Mucosa of stomach (tissue), 1 donor: ENCODE data around the gene NUP98.
"Not testable (repeated sequence)": the region's sequence is repeated elsewhere in the genome, so short reads cannot be mapped to it uniquely, and the experiment has no call there.

Experiments used
- H3K27me3 ChIP-seq: one replicate; pipeline ENCODE4 v1.7.0; 2013; ENCODE audit warnings: mild to moderate bottlenecking, low read length; ENCODE audit not compliant: control insufficient read depth, insufficient read depth
- H3K36me3 ChIP-seq: one replicate; pipeline ENCODE4 v1.7.0; 2013; ENCODE audit warnings: low read length; ENCODE audit not compliant: control insufficient read depth, insufficient read depth
- H3K4me1 ChIP-seq: one replicate; pipeline ENCODE4 v1.7.0; 2013; ENCODE audit warnings: mild to moderate bottlenecking, low read length; ENCODE audit not compliant: control insufficient read depth, insufficient read depth
- H3K4me3 ChIP-seq: one replicate; pipeline ENCODE4 v1.7.0; 2013; ENCODE audit warnings: low read length
- H3K9ac ChIP-seq: one replicate; pipeline ENCODE4 v1.7.0; 2013; ENCODE audit warnings: mild to moderate bottlenecking, low read length, moderate library complexity
- H3K9me3 ChIP-seq: one replicate; pipeline ENCODE4 v1.7.0; 2013; ENCODE audit warnings: mild to moderate bottlenecking, low read length, moderate library complexity; ENCODE audit not compliant: control insufficient read depth
- donor health status: Pancreatic carcinoma.

NUP98 gene

DNA sequence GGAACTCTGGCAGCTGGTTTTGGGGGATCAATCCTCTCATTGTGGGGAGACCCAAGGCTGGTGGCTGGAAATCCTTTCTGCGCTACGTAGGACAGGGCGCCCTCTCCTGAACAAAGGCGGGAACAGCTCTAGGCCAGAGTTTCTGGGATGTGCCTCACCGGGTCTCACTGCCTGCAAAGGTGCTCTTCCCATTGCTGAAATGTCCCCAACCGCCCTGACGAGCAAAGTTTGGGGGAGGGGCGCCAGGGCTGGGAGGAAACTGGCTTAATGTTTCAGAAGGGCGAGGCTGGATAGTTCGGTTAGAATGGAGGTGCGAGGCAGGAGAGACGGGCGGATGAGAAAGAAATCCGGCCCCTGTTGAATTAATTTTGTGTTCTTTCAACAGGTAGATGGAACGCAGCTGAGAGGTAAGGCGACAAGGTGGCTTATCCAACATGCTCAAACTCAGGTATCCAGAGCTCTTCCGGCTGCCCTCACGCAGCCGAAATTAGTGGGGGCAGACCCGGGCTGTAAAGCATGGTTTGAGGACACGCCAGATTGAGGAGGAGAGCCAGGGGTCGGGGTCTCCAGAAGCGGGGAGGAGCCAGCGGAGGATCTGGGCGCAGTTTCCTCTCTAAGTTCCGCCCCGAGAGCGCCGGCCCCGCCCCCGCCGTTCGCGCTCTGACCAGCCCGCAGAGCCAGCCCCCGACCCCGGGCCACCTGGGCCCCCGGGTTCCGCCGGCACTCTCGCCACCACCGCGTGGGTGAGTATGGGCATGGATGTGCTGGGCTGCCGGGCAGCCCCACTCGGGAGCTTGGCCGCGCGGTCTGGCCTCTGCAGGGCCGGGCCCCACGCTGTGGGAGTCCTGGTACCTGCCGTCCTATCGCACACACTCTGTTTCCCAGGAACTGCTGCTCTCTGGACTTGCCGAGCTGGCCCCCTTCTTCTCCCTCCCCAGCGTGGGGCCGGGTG lies 10.8 kb upstream of the NUP98 start, which contains the start of gene PGAP2:
Gene PGAP2 (plus strand): TSS at position 652 of the 952 bp plus-strand sequence. CDS start 2,700 bp downstream, outside the sequence.
- Histone ChIP-seq H3K9ac (peak within 1 kb of the TSS; percentile 79), H3K4me1 (peaks cover 10% of the 10 kb centered on the region), H3K9me3 (no peaks in the 10 kb centered on the region)

DNA sequence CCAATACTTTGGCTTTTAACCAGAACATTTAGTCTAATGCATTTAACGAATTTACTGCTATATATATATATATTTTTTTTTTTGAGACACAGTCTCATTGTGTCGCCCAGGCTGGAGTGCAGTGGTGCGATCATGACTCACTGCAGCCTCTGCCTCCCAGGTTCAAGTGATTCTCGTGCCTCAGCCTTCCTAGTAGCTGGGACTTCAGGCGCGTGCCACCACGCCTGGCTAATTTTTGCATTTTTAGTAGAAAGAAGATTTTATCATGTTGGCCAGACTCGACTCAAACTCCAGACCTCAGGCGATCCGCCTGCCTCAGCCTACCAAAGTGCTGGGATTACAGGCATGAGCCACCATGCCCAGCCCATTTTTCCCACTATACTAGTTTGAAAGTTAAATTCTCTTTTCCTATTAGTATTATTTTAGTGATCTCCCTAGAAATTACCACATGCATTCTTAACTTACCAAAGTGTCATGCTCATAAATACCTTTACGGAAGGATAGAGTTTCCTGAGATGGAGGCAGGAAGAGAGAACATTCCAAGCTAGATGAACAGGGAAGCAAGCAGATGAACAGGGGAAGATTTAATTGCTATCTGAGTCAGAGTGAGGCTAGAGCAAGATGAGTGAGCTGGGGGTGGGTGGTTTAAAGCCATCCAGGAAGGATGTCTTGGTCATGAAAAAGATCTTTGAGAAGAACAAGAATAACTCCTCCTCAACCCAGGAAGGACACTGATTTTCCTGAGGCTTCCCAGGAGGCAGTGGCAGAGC lies 6.6 kb upstream of the NUP98 start:
- no peaks in the 10 kb centered on the region for H3K27me3 ChIP-seq
- peaks cover 4% of the 10 kb centered on the region for H3K4me1 ChIP-seq
- H3K4me3 ChIP-seq: no peak overlapping the region
- H3K9ac ChIP-seq: no peak overlapping the region
- H3K9me3 ChIP-seq: no peaks in the 10 kb centered on the region
- H3K36me3 ChIP-seq: no peaks in the 10 kb centered on the region

More for the DNA sequence above, 10.8 kb upstream of the NUP98 start, which contains the start of gene PGAP2:
- Histone ChIP-seq H3K36me3 (no peaks in the 10 kb centered on the region), H3K4me3 (peak within 1 kb of the TSS; percentile 87), H3K27me3 (no peaks in the 10 kb centered on the region)

DNA sequence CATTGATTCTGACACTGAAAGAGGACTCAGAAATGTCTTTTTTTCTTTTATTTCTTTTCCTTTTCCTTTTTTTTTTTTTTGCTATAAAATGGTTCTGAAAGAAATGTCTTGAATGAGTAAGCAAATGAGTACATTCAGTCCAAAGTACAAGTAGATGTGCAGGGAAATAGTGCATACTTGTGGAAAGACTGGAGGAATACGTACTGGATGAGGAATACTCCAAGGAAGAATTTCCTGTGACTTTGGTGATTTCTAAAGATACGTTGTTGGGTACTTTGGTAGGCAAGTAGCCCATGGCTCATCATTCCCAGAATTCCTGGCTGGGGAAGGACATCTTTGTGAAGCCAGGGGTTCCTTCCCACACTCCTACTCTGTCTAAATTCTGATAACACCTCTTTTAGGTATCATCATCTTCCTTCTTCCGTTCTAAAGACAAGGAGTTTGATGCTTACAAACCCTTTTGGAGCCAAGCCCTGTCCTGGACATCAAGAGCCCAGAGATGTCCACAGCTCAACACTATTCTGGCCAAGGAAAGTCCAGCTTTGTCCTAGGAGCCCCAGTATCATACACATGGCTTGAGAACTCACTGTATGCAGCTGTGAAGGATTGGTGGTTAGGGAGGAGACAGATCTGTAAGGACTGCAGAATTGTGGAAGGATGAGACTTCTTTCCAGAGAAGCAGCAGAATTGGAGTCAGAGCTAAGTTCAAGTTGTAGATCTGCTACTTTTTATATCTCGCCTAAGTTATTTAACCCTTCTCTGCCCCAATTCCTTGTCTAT lies 4.8 kb upstream of the NUP98 start:
- H3K4me3 ChIP-seq: no peak overlapping the region
- no peaks in the 10 kb centered on the region for H3K27me3 ChIP-seq
- H3K4me1 ChIP-seq: peaks cover 4% of the 10 kb centered on the region
- H3K36me3 ChIP-seq: no peaks in the 10 kb centered on the region
- no peaks in the 10 kb centered on the region for H3K9me3 ChIP-seq
- no peak overlapping the region for H3K9ac ChIP-seq

DNA sequence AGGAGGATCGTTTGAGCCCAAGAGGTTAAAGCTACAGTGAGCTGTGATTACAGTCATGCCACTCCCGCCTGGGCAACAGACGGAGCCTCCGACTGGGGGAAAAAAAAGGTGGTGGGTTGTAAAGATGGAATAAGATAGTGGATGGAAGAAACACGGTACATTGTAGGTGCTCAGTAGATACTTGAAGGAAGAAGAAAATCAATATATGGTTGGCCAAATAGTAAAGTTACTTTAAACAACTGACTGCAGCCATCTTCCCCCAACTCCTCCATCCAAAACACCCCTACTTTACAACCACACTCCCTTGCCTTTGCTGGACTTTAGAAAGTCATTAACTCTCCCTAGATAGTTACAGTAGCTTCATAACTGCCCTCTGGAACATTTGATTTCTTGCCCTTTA lies 2.5 kb upstream of the NUP98 start:
- Histone ChIP-seq H3K9ac (no peak overlapping the region), H3K27me3 (no peaks in the 10 kb centered on the region), H3K4me1 (peaks cover 18% of the 10 kb centered on the region), H3K4me3 (no peak overlapping the region), H3K9me3 (no peaks in the 10 kb centered on the region), H3K36me3 (no peaks in the 10 kb centered on the region)

DNA sequence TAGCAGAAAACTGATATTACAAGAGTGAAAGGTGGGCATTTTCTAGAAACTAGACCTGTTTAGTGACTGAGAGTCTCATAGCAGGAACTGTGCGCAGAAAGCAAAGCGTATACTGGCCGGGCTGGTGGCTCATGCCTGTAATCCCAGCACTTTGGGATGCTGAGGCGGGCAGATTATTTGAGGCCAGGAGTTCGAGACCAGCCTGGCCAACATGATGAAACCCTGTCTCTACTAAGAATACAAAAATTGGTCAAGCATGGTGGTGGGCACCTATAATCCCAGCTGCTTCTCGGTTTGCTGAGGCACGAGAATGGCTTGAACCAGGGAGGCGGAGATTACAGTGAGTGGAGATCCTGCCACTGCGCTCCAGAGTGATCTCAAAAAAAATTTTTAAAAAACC lies 1.8 kb upstream of the NUP98 start:
- Histone ChIP-seq H3K9ac (no peak overlapping the region), H3K4me3 (no peak overlapping the region), H3K27me3 (no peaks in the 10 kb centered on the region), H3K9me3 (no peaks in the 10 kb centered on the region), H3K4me1 (peaks cover 18% of the 10 kb centered on the region), H3K36me3 (no peaks in the 10 kb centered on the region)

DNA sequence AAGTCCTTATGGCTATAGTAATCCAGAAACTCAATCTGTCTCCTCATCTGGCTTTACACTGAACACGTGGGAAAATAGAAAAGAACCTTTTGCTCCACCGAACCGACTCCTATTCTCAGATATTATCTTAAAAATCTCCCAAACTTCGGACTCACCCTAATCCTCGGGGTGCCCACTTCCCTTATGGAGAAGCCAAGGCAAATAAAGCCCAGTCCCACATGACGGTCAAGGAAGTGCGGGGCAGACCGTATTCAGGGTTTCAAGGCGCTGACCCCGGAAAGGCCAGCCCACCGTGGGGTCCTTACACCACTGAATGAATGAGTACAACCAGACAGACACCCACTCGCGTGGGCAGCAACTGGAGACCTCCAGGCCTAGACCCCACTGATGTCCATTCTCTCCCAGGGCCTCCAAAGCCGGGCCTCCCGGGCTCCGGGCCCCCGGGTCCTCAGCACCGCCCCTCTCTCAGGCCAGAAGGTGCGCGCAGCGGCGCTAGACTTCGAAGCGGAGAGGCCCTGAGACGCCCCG lies 489 bp downstream of the NUP98 start:
- Histone ChIP-seq H3K4me3 (peak overlapping the region; percentile 82), H3K27me3 (no peaks in the 10 kb centered on the region), H3K36me3 (no peaks in the 10 kb centered on the region), H3K9ac (peak overlapping the region; percentile 98), H3K4me1 (peaks cover 18% of the 10 kb centered on the region), H3K9me3 (no peaks in the 10 kb centered on the region)

DNA sequence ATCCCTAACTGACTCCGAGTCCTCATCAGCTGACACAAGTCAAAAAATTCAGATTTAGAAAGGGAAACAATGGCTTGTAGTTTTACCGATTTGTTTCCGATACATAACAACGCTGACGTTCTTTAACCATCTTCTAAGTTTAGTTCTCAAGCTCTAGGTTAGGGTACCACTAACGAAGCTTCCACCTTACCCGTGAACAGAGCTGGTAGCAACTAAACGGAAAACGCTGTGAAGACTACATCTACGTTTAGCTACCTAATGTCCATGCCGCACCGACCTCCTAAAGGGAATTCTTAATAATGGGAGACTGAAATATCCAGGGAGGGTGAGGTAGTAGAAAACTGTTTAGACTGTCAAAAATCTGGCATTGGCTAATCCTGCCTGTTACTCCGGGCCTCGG lies 1.0 kb downstream of the NUP98 start:
- peak overlapping the region; percentile 82 for H3K4me3 ChIP-seq
- peak overlapping the region; percentile 98 for H3K9ac ChIP-seq
- no peaks in the 10 kb centered on the region for H3K9me3 ChIP-seq
- peaks cover 18% of the 10 kb centered on the region for H3K4me1 ChIP-seq
- no peaks in the 10 kb centered on the region for H3K27me3 ChIP-seq
- H3K36me3 ChIP-seq: no peaks in the 10 kb centered on the region

DNA sequence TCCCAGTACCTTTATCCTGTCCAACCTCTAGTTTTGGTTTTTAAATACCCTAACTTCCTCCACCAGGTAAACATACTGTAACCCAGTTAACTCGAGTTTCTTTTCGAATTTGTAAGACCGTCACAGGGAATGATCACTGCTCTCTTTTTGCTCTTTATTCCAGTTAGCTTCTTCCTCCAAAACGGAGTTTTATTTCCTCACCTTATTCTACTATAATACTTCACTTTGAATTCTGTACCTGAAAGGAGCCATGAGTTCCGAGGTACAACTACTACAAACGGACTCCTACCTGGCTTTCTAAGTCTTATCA lies 1.4 kb downstream of the NUP98 start:
- Histone ChIP-seq H3K36me3 (no peaks in the 10 kb centered on the region), H3K4me3 (peak overlapping the region; percentile 82), H3K4me1 (peaks cover 18% of the 10 kb centered on the region), H3K27me3 (no peaks in the 10 kb centered on the region), H3K9ac (peak overlapping the region; percentile 98), H3K9me3 (no peaks in the 10 kb centered on the region)

DNA sequence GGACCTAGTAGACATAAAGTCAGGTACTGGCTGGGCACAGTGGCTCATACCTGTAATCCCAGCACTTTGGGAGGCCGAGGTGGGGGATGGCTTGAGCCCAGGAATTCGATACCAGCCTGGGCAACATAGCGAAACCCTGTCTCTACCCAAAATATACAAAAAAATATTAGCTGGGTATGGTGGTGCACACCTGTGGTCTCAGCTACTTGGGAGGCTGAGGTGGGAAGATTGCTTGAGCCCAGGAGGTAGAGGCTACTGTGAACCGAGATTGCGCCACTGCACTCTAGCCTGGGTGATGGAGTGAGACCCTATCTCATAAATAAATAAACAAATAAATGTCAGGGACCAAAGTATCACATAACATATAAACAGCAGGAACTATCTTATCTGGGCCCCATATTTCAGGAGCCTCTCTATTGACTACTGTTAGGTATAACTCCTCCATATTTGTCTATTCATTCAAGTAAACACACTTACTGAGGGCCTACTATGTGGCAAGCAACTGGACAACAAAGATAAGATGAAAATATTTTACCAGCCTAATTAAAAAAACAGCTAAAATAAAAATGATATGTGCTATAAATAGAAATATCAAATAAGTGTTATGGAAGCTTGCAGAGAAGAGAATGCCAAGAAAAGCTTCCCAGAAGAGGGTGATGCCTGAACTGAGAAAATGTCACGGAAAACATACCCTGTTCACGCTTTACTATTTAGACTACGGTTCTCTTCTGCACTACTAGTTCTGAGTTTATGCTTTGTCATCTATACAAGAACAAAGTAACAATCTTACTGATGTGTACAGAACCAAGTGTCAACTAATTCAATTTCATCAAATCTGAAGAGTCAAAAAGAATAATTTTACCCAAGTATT lies 2.0 kb downstream of the NUP98 start:
- Histone ChIP-seq H3K4me3 (no peak overlapping the region), H3K36me3 (no peaks in the 10 kb centered on the region), H3K4me1 (peaks cover 18% of the 10 kb centered on the region), H3K27me3 (no peaks in the 10 kb centered on the region), H3K9ac (peak overlapping the region; percentile 98), H3K9me3 (no peaks in the 10 kb centered on the region)

DNA sequence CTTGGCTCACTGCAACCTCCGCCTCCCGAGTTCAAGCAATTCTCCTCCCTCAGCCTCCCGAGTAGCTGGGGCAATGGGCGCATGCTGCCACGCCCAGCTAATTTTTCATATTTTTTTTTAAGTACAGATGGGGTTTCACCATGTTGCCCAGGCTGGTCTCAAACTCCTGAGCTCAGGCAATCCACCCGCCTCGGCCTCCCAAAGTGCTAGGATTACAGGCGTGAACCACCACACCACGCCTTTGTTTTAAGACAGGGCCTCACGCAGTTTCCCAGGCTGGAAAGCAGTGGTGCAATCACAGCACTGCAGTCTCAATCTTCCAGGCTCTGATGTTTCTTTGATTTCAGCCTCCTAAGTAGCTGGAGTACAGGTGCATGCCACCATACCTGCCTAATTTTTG lies 3.0 kb downstream of the NUP98 start:
- H3K36me3 ChIP-seq, H3K27me3 ChIP-seq, H3K9me3 ChIP-seq, H3K4me3 ChIP-seq, H3K9ac ChIP-seq: not testable (repeated sequence)
- peaks cover 18% of the 10 kb centered on the region for H3K4me1 ChIP-seq
